Cerebellar nuclear complex (tissue), 1 donor: ENCODE results near the gene F11.
"Not testable (repeated sequence)": the region's sequence is repeated elsewhere in the genome, so short reads cannot be mapped to it uniquely, and the experiment has no call there.

Experiments used
- DNase-seq, 2 experiments: peaks; one replicate each; lab custom pipeline; 2025; lab: John Stamatoyannopoulos, UW

F11 gene

DNA sequence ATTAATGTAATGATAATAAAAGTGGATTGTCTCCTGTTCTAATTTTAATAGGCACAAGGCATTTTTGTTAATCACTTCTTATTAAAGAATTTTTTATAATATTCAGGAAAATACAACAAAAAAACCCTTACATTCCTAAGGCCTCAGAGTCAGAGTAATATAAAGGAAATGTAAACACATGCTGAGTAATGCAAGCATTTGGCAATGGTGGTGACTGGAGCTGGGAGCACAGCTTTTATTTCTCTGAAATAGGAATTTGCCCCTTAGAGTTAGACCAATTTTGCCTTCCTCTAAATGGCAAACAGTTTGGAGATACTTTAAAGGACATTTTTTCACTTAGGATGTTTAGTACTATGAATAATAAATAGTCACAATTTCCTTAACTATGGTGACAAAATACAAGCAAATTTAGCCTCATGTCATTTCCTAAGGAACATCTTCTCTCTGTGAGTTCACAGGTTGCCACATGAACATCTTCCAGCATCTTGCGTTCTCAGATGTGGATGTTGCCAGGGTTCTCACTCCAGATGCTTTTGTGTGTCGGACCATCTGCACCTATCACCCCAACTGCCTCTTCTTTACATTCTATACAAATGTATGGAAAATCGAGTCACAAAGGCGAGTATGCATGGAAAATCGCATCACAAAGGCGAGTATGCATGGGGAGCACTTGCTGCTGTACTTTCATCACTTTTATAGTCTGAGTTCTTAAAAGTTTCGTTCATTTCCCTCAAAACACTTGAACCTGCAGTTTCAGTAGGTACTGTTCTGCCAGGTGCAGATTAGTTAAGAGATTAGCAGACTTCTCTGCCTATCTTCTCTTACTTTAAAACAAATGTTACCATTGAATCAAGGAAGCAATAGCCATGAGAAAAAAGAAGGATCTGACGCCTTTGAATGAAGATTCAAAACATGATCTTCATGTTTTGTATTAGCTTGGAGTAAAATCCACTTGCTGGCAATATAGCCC, 15.9 kb upstream of the F11 start:
- no peak for DNase-seq

GRCh38 chr4:186250760-186251159, 15.2 kb upstream of the F11 start:
- DNase-seq = no peak

GRCh38 chr4:186255122-186255521, 10.9 kb upstream of the F11 start:
- DNase-seq = no peak

GRCh38 chr4:186258216-186258811, 7.7 kb upstream of the F11 start:
- no peak for DNase-seq

- DNase-seq = no peak
Measured at GRCh38 chr4:186260117-186260503, 5.9 kb upstream of the F11 start.

DNA sequence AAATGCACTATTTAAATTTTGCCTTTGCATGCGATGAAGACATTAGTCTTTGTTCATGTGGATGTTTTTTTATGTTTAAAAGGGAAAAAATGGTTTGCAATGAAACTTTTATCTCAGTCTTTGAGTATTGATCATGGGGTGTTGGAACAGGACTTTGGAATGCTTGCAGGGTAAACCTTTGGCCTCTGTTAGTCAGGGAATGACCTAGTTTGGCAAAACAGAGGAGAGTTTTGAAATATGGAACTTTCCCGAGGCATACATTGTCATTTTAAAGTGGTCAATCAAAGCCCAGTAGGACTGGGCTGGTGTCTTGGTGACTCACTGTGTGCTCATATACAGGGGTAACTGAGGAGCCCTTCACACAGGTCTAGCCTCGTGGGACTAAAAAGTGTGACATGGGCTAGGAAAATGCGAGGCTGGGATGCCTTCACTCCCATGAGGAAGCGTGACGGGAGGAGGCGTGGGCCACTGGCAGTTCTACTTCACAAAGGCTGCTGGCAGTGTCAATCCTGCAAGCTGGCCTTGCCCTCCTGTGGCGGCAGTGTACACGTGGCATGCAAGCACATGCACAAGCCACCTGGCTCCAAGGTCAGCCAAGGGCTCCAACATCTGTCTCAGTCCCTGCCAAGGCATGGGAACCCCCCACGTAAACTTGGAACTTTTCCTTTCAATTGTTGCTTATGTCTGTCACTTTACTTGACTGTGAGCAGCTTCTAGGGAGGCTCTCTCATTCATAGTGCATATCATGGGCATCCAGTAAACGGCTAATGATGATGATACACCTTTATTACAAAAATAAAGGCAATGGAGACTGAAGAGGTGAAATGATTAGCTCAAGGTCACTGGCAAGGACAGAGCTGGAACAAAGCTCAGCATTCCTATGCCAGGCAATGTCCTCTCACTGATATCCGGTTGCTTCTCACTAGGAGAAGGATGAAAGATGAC, 5.2 kb upstream of the F11 start:
- no peak for DNase-seq

- DNase-seq = no peak
Measured at GRCh38 chr4:186264660-186265059, 1.3 kb upstream of the F11 start.

DNA sequence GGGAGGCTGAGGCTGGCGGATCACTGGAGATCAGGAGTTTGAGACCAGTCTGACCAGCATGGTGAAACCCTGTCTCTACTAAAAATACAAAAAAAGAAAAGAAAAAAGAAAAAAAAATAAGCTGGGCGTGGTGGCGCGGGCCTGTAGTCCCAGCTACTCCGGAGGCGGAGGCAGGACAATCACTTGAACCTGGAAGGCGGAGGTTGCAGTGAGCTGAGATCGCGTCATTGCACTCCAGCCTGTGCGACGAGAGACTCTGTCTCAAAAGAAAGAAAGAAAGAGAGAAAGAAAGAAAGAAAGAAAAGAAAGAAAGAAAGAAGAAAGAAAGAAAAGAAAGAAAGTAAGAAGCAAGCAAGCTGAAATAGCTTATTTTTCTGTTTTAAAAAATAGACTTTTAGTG, 739 bp upstream of the F11 start:
- not testable (repeated sequence) for DNase-seq

DNA sequence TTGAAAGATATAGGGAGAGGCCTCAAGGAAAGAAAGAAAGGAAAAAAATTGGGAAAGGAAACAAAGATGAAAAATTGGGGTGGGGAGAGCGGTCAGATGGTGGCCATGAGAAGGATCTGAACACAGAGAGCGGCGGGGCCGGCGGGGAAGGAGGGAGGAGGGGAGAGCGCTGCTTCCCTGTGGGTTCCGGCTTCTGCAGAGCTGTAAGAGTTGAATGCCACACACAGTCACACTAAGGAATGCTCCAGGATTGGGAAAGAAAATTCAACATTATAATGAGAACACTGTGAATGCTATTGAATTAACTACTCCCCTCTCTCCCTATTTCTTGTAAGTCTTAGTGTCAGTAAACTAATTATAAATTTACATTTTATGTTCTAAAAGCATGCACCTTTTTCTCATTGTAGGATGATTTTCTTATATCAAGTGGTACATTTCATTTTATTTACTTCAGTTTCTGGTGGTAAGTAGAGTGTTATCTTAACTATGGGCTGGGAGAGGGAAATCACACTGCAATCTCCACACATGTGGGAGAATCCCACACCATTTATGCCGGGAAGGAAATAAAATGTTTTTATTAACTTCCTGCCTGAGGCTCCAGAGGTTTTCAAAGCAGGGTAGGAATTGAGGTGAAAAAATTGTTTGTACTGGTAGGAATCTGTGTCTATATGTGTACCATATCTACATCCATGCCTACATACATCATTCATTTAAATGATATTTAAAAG, 904 bp downstream of the F11 start:
- no peak for DNase-seq

- no peak for DNase-seq
Measured at GRCh38 chr4:186271081-186271678, 5.2 kb downstream of the F11 start.

DNA sequence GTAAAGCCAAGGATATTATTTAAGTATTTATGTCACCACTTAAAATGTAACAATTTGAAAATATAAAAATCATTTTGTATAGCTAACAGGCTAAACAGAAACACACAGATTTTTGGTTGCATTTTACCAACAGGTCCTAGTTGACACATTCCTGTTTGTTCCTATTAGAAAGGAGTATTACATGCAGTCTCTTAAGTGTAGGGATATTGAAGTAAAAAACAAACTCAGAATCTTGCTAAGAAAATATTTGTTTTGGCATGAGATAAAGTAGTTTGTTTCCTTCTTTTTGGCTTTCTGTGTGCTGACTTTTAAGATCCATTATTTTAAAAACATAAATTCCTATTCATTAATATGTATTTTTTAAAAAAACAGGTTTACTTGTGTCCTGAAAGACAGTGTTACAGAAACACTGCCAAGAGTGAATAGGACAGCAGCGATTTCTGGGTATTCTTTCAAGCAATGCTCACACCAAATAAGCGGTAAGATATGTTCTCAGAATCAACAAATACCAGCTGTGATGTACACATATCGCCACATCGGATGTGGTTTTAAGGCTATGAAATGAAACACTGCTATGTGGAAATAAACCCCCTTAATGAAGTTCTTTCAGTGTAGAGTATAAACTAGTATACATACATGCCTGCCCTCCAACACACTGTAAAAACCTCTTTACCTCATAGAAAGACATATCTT, 6.9 kb downstream of the F11 start:
- DNase-seq = no peak

GRCh38 chr4:186273392-186273789, 7.4 kb downstream of the F11 start:
- not testable (repeated sequence) for DNase-seq

GRCh38 chr4:186283311-186283710, 17.3 kb downstream of the F11 start:
- no peak for DNase-seq

- no peak for DNase-seq
Measured at GRCh38 chr4:186285147-186285546, 19.2 kb downstream of the F11 start.

DNA sequence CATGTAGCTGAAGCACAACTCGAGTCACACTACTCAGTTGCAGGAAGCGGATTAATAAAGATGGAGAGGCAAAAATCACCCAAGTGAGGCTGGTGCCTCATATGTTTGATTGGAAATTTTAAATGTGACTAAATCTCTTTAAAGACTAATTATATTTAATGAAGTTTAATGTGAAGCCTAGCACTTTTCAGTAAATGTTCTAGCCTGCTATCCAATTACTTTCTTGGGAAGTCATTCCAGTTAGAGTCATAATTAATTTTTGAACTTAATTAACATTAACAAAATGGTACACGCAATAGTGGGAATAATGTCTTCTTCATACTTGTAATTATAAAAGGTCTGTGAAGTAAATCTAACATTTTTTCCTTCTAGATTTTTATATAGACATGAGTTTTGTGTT, 20.6 kb downstream of the F11 start:
- no peak for DNase-seq

GRCh38 chr4:186291256-186291890, 25.4 kb downstream of the F11 start:
- DNase-seq = no peak

DNA sequence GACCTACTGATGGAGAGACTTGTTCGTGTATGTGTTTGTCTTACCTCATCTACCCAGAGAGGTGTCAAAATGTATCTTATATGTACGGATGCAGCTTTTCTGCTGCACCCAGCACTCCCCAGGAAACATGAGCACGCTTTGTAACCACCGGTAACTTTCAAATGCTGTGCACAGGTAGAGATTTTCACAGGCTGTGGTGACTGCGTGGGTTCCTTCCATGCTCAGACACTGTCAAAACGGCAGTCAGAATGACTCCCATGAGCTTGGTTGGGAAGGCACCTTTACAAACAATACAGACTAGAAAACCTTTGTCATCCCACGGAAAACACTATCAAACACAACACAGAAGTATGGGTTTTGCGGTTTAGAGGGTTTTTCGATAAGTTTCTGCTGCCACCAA, 28.2 kb downstream of the F11 start:
- DNase-seq = no peak

GRCh38 chr4:186296481-186296880, 30.5 kb downstream of the F11 start:
- no peak for DNase-seq

- peak in 1 of 2 experiments; percentile 5 for DNase-seq
Measured at GRCh38 chr4:186297013-186297645, 31.1 kb downstream of the F11 start.
